ENCODE measurements around the gene DOCK6.
"Not testable (repeated sequence)": the region's sequence is repeated elsewhere in the genome, so short reads cannot be mapped to it uniquely, and the experiment has no call there.

The DOCK6 gene

DNA sequence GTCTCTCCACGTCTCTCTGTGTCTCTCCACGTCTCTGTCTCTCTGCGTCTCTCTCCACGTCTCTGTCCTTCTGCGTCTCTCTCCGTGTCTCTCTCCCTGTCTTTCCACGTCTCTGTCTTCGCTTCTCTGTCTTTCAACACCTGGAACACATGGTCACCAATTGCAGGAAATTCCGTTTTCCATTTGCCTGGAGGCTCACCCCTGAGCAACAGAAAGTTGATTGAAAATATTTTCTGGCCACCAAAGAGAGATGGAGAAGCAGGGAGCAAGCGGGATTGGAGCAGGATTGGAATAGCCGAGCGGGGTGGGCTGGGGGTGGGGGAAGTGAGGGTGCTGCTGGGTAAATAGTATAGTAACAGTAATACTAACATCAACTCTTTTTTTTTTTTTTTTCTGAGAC is 66.6 kb downstream of the DOCK6 start:
- no peak for FAIRE-seq

DNA sequence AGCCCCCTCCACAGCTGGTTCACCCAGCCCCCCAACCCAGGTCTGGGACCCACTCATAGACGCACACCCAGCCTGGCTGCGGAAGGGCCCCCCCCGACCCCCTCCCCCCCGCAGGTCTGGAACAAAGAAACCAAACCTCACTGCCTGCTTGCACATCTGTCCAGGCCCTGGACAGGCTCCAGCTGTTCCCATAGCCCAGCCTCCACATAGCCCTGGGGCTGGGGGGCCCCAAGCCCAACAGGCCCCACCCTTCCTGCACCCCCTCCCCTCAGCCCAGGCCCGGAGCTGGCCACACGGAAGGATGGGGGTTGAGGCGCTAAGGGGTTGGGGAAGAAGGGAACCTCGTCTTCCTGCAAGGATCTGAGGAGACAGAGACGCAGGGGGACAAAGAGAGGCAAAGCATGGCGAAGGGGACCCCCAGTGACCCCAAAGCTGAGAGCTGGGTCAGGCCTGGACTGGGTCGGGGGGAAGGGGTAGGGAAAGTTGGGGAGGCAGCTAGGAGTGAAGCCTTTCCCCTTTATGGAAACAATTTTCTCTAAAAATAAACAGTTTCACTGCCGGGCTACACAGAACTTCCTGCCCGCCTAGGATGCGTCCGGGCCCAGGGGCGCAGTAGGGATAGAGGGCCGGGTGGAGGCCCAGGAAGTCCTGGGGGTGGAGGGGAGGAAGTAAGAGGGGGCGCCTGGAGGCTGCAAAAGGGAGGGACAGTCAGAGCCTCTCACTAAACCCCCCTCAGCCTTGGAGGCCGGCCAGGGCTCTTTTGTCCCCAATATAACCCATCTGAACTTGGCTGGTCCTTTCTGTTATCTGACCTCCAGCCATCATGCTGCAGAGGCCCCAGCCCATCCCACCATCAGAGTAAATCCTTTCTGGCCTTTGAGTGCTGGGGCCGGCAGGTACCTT is 67.4 kb downstream of the DOCK6 start:
- FAIRE-seq, result no peak

DNA sequence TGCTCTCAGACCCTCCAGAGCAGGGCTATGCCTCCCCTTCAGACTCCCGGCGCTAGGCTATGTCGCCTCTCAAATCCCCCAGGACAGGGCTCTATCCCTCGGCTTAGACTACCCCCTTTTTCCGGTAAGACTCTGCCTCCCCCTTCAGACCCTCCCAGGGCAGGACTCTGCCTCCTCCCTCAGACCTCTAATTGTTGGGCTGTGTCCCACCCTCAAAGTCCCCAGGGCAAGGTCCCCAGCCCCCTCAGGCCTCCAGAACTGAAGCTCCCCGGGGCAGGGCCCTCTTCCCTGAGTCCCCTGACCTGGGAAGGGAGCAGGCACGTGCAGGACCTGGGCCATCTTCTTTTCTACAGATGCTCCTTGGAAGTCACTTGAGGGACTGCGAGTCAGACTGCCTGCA is 68.2 kb downstream of the DOCK6 start:
- FAIRE-seq, result no peak

- no peak for FAIRE-seq
These were observed 69.1 kb downstream of the DOCK6 start for GRCh38 chr19:11192957-11193939.

DNA sequence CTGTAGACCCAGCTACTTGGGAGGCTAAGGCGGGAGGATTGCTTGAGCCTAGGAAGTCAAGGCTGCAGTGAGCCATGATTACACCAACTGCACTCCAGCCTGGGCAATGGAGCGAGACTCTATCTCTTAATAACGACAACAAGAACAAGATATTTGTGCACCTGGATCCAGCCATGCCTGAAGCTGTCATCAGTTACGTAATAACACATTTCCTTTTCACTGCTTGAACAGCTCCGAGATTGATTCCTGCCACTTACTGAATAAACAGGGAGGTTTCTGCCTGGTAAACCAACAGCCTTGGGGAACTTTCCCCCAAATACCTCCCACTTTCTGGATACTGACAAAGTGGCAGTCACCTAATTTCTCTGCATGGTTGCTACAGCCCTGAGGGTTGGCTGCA is 70.4 kb downstream of the DOCK6 start:
- FAIRE-seq, result no peak

GRCh38 chr19:11191273-11191755 is 71.0 kb downstream of the DOCK6 start:
- FAIRE-seq, result no peak

- no peak for FAIRE-seq
These were observed 71.8 kb downstream of the DOCK6 start for GRCh38 chr19:11190501-11190900.

- no peak for FAIRE-seq
These were observed 74.9 kb downstream of the DOCK6 start for GRCh38 chr19:11187441-11187840.

GRCh38 chr19:11182994-11183393 is 79.3 kb downstream of the DOCK6 start:
- no peak for FAIRE-seq

- no peak for FAIRE-seq
These were observed 80.8 kb downstream of the DOCK6 start for GRCh38 chr19:11181488-11181887.

DNA sequence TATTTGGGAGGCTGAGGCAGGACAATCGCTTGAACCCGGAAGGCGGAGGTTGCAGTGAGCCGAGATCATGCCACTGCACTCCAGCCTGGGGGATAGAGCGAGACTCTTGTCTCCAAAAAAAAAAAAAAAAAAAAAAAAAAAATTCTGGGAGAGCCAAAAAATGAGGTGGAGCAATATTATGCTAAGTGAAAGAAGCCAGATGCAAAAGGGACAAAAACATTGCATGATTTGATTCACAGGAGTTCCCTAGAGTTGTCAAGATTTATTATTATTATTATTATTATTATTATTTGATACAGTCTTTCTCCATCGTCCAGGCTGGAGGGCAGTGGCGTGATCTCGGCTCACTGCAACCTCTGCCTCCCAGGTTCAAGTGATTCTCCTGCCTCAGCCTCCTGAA is 81.3 kb downstream of the DOCK6 start:
- not testable (repeated sequence) for FAIRE-seq

DNA sequence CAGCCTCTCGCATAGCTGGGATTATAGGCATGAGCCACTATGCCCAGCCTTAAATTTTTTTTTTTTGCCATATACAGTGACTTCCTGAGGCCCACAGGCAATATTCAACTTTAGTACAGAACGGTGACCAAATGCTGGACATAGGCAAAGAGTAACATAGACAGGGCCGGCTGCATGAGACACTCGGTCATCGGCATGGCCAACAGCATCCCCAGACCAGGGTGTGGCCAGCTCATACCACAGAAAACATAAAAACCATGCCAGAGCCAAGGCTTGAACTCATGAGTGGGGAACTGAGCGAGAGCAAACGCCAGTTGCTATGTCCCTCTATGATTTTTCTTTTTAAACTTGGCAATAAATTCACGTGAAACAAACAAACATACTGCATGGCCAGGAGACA is 82.0 kb downstream of the DOCK6 start:
- FAIRE-seq, result no peak

DNA sequence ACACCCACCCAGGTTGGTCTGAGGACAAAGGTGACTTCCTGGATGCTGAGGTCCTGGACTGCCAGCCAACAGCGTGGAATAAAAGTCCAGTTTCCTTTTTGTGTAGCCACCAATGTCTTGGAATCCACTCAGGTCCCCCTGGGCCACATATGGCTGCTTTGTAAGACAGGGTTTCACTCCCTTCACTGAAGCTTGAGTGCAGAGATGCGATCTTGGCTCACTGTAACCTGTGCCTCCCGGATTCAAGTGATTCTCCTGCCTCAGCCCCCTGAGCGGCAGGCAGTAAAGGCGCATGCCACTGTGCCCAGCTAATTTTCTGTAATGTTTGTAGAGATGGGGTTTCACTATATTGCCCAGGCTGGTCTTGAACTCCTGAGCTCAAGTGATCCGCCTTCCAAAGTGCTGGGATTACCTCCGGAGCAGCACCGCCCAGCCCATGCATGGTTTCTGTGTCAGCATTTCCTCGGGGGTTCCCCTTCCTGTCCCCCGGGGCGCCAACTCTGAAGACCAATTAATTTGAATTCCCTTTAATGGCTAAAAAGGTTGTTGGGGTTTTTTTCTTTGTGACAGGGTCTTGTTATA is 82.5 kb downstream of the DOCK6 start:
- no peak for FAIRE-seq

DNA sequence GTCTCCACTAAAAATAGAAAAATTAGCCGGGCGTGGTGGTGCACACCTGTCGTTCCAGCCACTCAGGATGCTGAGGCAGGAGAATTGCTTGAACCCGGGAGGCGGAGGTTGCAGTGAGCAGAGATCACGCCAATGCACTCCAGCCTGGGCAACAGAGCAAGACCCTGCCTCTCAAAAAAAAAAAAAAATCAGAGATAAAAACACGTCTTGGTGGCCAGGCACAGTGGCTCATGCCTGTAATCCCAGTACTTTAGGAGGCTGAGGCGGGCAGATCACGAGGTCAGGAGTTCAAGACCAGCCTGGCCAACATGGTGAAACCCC is 83.2 kb downstream of the DOCK6 start:
- not testable (repeated sequence) for FAIRE-seq

GRCh38 chr19:11177592-11177991 is 84.7 kb downstream of the DOCK6 start:
- no peak for FAIRE-seq

GRCh38 chr19:11176466-11177193 is 85.7 kb downstream of the DOCK6 start:
- no peak for FAIRE-seq

DNA sequence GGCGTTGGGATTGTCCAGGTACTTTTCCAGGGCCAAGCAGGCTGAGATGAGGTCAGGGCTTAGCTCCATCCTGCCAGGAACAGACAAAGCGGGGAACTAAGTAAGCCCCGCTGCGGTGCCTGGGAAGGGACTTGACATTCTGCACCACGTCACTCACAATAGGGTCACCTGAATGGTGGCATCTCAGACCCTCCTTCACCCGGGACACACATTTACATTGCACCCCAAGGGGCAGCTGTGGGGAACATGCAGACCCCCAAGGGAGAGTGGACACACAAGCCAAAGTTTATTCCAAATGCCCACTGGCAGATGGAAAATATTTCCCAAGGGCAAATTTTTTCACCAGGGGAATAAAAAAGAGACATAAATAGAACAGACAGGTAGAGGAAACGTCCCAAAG is 86.4 kb downstream of the DOCK6 start:
- no peak for FAIRE-seq

GRCh38 chr19:11174336-11174735 is 88.0 kb downstream of the DOCK6 start:
- FAIRE-seq, result no peak

GRCh38 chr19:11173516-11174155 is 88.7 kb downstream of the DOCK6 start:
- FAIRE-seq, result no peak

DNA sequence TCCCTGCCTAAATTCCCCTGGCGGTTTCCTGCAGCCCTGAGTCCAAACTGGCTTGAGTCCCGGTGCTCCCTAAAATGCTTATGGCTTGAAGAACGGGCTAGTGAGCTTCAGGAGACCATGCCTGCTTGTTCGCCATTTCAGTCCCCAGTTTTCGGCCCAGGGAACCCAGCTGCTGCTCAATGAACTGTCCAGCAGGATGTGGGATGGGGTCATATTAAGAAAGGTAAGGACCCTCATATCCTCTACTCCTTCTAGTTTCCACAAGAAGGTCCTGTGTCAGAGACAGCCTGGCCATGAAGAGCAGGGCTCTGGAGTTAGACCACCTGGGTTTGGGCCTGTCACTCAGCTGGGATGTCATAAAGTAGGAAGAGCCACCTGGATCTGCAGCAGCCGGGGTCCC is 89.7 kb downstream of the DOCK6 start:
- no peak for FAIRE-seq

- no peak for FAIRE-seq
These were observed 91.2 kb downstream of the DOCK6 start for GRCh38 chr19:11171144-11171543.

Measured in TTC549 (cell line).